Heart left ventricle (tissue), 16 donors: ENCODE results near the gene CHKA. TPM values are rescaled to one million over a fixed set of nuclear protein-coding genes. Genes with fewer than 3 reads are reported as not detected.

Experiments
- ATAC-seq, 4 donors: fragments of 200-7000 bp; cut with Tn5 transposase; one replicate each; pipeline ENCODE4 v1.9.1; 2020 to 2022; ENCODE audit warnings: moderate library complexity in 4 of 4, mild to moderate bottlenecking in 3 of 4, moderate number of reproducible peaks in 1 of 4
- DNase-seq, 5 donors: peaks; one replicate each; pipeline ENCODE4 v3.0.0-alpha.2; 2020
- H3K27ac ChIP-seq, 12 donors: fragments of 200-600 bp; sonication (generic) in 4 of 12; one replicate each; pipeline versions ENCODE4 v1.5.0 to v1.8.0; 2016 to 2022; ENCODE audit warnings: mild to moderate bottlenecking in 2 of 12
- H3K27me3 ChIP-seq, 9 donors: fragments of 200-600 bp; sonication (generic) in 2 of 9; one replicate each; pipeline versions ENCODE4 v1.5.1 to v1.8.0; 2016 to 2022; ENCODE audit warnings: mild to moderate bottlenecking in 3 of 9
- H3K36me3 ChIP-seq, 9 donors: fragments of 200-600 bp; sonication (generic) in 2 of 9; one replicate each; pipeline versions ENCODE4 v1.5.0 to v1.8.0; 2018 to 2022; ENCODE audit warnings: mild to moderate bottlenecking in 2 of 9
- H3K4me1 ChIP-seq, 12 donors: fragments of 200-600 bp; sonication (generic) in 4 of 12; one replicate each; pipeline versions ENCODE4 v1.5.0 to v1.8.0; 2016 to 2022; ENCODE audit warnings: mild to moderate bottlenecking in 3 of 12
- H3K4me3 ChIP-seq, 12 donors: fragments of 200-600 bp; sonication (generic) in 4 of 12; one replicate each; pipeline versions ENCODE4 v1.5.0 to v1.8.0; 2017 to 2022; ENCODE audit warnings: mild to moderate bottlenecking in 9 of 12, moderate library complexity in 4 of 12
- H3K9me3 ChIP-seq, 12 donors: fragments of 200-600 bp; sonication (generic) in 4 of 12; one replicate each; pipeline versions ENCODE4 v1.5.0 to v1.8.0; 2016 to 2022; ENCODE audit warnings: mild to moderate bottlenecking in 1 of 12
- CTCF ChIP-seq, 12 donors: fragments of 200-600 bp; sonication (generic) in 4 of 12; IDR thresholded peaks; one replicate each; pipeline versions ENCODE4 v1.5.0 to v1.8.0; 2018 to 2022; ENCODE audit warnings: antibody characterized with exemption in 12 of 12, mild to moderate bottlenecking in 5 of 12
- POLR2A ChIP-seq, 2 donors: fragments of 450-650 bp; IDR thresholded peaks; one replicate each; pipeline ENCODE4 v1.6.1; 2017; ENCODE audit warnings: antibody characterized with exemption in 2 of 2, mild to moderate bottlenecking in 2 of 2, moderate library complexity in 2 of 2
- WGBS, 4 donors: extraction: QIAGEN DNeasy Blood & Tissue Kit in 2 of 4; methylation state at CpG; one replicate each; pipeline versions ENCODE4 v1.1.5 to v1.1.7; 2013 to 2018; 5-methylcytosine and 5-hydroxymethylcytosine counted together
- intact Hi-C, 10 donors: fragments of 100-400 bp; cut with DNase I; formaldehyde crosslinking; loops; one replicate each; pipeline versions ENCODE4 v1.11.1 to v1.14.2; 2022
- polyA plus RNA-seq, 2 donors: library from polyadenylated mRNA; stranded (reverse); fragments of 200-250 nt; gene quantifications; one replicate each; pipeline ENCODE4 v1.2.3, GENCODE V29; 2013
- total RNA-seq, 9 donors: library from RNA; depleted of rRNA in 2 of 9; stranded (reverse); fragments of >200 nt in 2 of 9; fragmentation: NEBNext Ultra II Directional in 3 of 9; extraction: Animal tissue kit (Norgen Biotek cat#: 25700) in 3 of 9; gene quantifications; one replicate each; pipeline versions ENCODE4 v1.1.0 to v1.2.4, GENCODE V29; 2016 to 2023
- donor health status: ischemic (EF 13 %, LVEDD 7.1; RV severe dilation, severe dysfunction).
- donor health status: healthy with polysubstance abuse.
- donor health status: DM: no; HTN: yes; CAD: no.
- donor health status: DM: no; HTN: no; CAD: no.
- donor health status: ischemic (EF 25% LVEDD 6.9; RV normal size, moderate dysfunction).
- donor health status: ischemic (EF 25% LVEDD 5.7; RV mildly dilated, moderate dysfunction).
- donor health status: healthy.
- donor health status: DM: yes; HTN: yes; CAD: no.
- donor health status: ischemic (EF 35%, LVEDD 5.7; RV mildly dilated, moderate dysfunction).
- donor health status: nonischemic (EF 11% LVEDD 7.7; RV severe dilation, severe dysfunction).
- donor health status: DM: yes; HTN: yes; CAD: no.
- donor health status: PGD.
- donor health status: ischemic (EF 29% LVEDD 5.4; RV normal size, mild dysfunction).
- donor health status: nonischemic (EF 23%, LVEDD 6.1; RV moderate dilation, normal function).

The CHKA gene
- total and polyA plus RNA-seq, 11 donors = 6.1 to 22.9 (median 9.1) TPM

GRCh38 chr11:68044145-68044813 is 76.9 kb downstream of the CHKA start:
- Histone ChIP-seq H3K4me1 (peaks cover 0 to 18% (median 11%) of the 10 kb centered on the region in 12 donors), H3K27me3 (no peaks in the 10 kb centered on the region), H3K9me3 (no peaks in the 10 kb centered on the region), H3K4me3 (no peak overlapping the region), H3K27ac (no peak overlapping the region), H3K36me3 (peaks cover 0 to 81% (median 25%) of the 10 kb centered on the region in 9 donors)
- ATAC-seq (no peak), DNase-seq (peak in 1 of 5 donors; percentile 56)
- 92 to 97% (median 94%) methylated on average over 8 to 24 of the region's 24 CpGs for WGBS, 4 donors
- intact Hi-C loops = no loop called here
- TF ChIP-seq CTCF (IDR thresholded peaks at IDR 0.05) = no peak
- no peak for TF ChIP-seq POLR2A (IDR thresholded peaks at IDR 0.05)

GRCh38 chr11:68043349-68044144 is 77.6 kb downstream of the CHKA start:
- H3K36me3 ChIP-seq = peaks cover 0 to 74% (median 18%) of the 10 kb centered on the region in 9 donors
- H3K4me1 ChIP-seq = peaks cover under 1 to 24% (median 12%) of the 10 kb centered on the region in 12 donors
- no peak for TF ChIP-seq POLR2A (IDR thresholded peaks at IDR 0.05)
- no peak for TF ChIP-seq CTCF (IDR thresholded peaks at IDR 0.05)
- intact Hi-C loops = no loop called here
- 87 to 90% (median 89%) methylated on average over 15 to 36 of the region's 36 CpGs for WGBS, 4 donors
- H3K4me3 ChIP-seq = no peak overlapping the region
- peak in 1 of 5 donors; percentile 54 for DNase-seq
- ATAC-seq = no peak
- H3K27me3 ChIP-seq = no peaks in the 10 kb centered on the region
- H3K9me3 ChIP-seq = no peaks in the 10 kb centered on the region
- peak overlapping the region in 1 of 12 donors; percentile 38 for H3K27ac ChIP-seq

- Histone ChIP-seq H3K9me3 (no peaks in the 10 kb centered on the region), H3K27ac (peak overlapping the region in 1 of 12 donors; percentile 38), H3K36me3 (peaks cover 0 to 68% (median 12%) of the 10 kb centered on the region in 9 donors), H3K27me3 (no peaks in the 10 kb centered on the region), H3K4me3 (no peak overlapping the region), H3K4me1 (peaks cover 4 to 29% (median 18%) of the 10 kb centered on the region in 12 donors)
- TF ChIP-seq POLR2A (IDR thresholded peaks at IDR 0.05) = no peak
- no peak for TF ChIP-seq CTCF (IDR thresholded peaks at IDR 0.05)
- ATAC-seq = no peak
- intact Hi-C loops = no loop called here
- WGBS, 4 donors = 78 to 86% (median 81%) methylated on average over 3 to 8 of the region's 8 CpGs
- peak in 1 of 5 donors; percentile 17 for DNase-seq
Observed at GRCh38 chr11:68043029-68043348, 78.2 kb downstream of the CHKA start.
